ENCODE measurements around the gene LRRC26. TPM values are rescaled to one million over a fixed set of nuclear protein-coding genes. Genes with fewer than 3 reads are reported as not detected.

LRRC26 gene
- total and polyA plus RNA-seq, 2 donors (not counting 3 experiments of a cell fraction or from before 2014, with no cell fraction given) = 0.08 TPM; not detected in 1

DNA sequence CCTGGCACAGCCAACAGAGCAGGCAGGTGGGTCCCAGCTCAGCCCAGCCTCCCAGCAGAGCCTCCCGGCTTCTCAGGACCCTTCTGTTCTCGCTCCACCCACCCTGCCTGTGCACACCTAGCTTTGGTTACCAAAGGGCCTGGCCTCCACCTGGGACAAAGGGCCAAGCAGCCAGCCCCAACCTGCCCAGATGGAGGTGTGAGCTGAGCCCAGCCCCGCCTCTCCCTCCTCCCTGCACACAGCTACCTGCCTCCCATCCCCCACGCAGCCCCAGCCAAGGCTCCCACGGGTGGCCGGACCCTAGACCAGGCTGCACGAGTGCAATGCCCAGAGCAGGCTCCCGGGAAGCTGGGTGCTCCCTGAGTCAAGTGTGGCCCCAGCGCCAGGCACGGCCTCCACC is 25.1 kb upstream of the LRRC26 start:
- Histone ChIP-seq H3K4me1 (ENCODE audit: control insufficient read depth, extremely low read depth, insufficient read depth, low read length) (peaks cover 5% of the 10 kb centered on the region), H3K36me3 (ENCODE audit: control insufficient read depth in 2 of 2, extremely low read depth in 1 of 2, insufficient read depth in 2 of 2, low read length in 2 of 2) (peaks cover 0 to 13% of the 10 kb centered on the region in 2 experiments), H3K4me3 (replicated peaks in 1 of 3; ENCODE audit: insufficient read depth in 1 of 3, low read depth in 1 of 3, low read length in 3 of 3) (no peak overlapping the region), H2AFZ (ENCODE audit: low read depth, low read length) (no peak overlapping the region), H3K9ac (replicated peaks; ENCODE audit: extremely low read depth, insufficient read depth, low read length) (no peak overlapping the region), H4K20me1 (replicated peaks; ENCODE audit: control insufficient read depth, extremely low read depth, insufficient read depth, low read length) (no peaks in the 10 kb centered on the region), H3K79me2 (ENCODE audit: control insufficient read depth, insufficient read depth, low read length) (peaks cover 6% of the 10 kb centered on the region), H3K27ac (ENCODE audit: insufficient read depth, low read depth, low read length) (no peak overlapping the region), H3K9me1 (replicated peaks; ENCODE audit: control insufficient read depth, extremely low read depth, insufficient read depth, low read length) (no peaks in the 10 kb centered on the region), H3K27me3 (ENCODE audit: control insufficient read depth in 2 of 2, insufficient read depth in 2 of 2, low read length in 2 of 2) (no peaks in the 10 kb centered on the region), H3K4me2 (ENCODE audit: insufficient read depth, low read length) (no peak overlapping the region), H3K9me3 (replicated peaks; ENCODE audit: control insufficient read depth, insufficient read depth, low read length) (no peaks in the 10 kb centered on the region)
- FAIRE-seq (no peak), DNase-seq (ENCODE audit: low read depth, low spot score) (no peak)
- CTCF ChIA-PET = interaction anchor here (1.4 to 2.0 kb wide), 2 partner anchors 33 to 42 kb away, joined by 3 to 6 read pairs; partner anchors contain the start of gene RNF224
- intact Hi-C loops (cut with micrococcal nuclease) = no loop called here
- dilution Hi-C loops (cut with MboI; ENCODE audit: extremely low pct_ligation_motif_present, low sequenced_read_pairs) = no loop called here
- no TSS peak for BruUV-seq (replicated peaks)
- no peak for TF ChIP-seq POLR2A (IDR thresholded peaks at IDR 0.05; ENCODE audit: low read depth, low read length)
- TF ChIP-seq MYC (IDR thresholded peaks at IDR 0.05; ENCODE audit: low read depth, low read length) = no peak
- TF ChIP-seq GATA2 (IDR thresholded peaks at IDR 0.05; ENCODE audit: insufficient read depth, insufficient read length, low read depth, low read length) = no peak
- TF ChIP-seq, protein P1, sequence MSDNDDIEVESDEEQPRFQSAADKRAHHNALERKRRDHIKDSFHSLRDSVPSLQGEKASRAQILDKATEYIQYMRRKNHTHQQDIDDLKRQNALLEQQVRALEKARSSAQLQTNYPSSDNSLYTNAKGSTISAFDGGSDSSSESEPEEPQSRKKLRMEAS (IDR thresholded peaks at IDR 0.05; ENCODE audit: insufficient read depth, insufficient read length) = no peak
- no peak for TF ChIP-seq JUN (IDR thresholded peaks at IDR 0.05; ENCODE audit: borderline replicate concordance, insufficient read depth, insufficient read length, low read depth)
- no peak for TF ChIP-seq EZH2 (IDR thresholded peaks at IDR 0.05; ENCODE audit: borderline replicate concordance, low read depth, low read length, severe bottlenecking)
- TF ChIP-seq POLR2AphosphoS5 (IDR thresholded peaks at IDR 0.05; ENCODE audit: insufficient read depth, low read depth, low read length) = no peak
- TF ChIP-seq FOS (IDR thresholded peaks at IDR 0.05; ENCODE audit: borderline replicate concordance, insufficient read depth, low read length) = no peak
- TF ChIP-seq, protein P2, sequence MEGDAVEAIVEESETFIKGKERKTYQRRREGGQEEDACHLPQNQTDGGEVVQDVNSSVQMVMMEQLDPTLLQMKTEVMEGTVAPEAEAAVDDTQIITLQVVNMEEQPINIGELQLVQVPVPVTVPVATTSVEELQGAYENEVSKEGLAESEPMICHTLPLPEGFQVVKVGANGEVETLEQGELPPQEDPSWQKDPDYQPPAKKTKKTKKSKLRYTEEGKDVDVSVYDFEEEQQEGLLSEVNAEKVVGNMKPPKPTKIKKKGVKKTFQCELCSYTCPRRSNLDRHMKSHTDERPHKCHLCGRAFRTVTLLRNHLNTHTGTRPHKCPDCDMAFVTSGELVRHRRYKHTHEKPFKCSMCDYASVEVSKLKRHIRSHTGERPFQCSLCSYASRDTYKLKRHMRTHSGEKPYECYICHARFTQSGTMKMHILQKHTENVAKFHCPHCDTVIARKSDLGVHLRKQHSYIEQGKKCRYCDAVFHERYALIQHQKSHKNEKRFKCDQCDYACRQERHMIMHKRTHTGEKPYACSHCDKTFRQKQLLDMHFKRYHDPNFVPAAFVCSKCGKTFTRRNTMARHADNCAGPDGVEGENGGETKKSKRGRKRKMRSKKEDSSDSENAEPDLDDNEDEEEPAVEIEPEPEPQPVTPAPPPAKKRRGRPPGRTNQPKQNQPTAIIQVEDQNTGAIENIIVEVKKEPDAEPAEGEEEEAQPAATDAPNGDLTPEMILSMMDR (IDR thresholded peaks at IDR 0.05; ENCODE audit: extremely low read depth in 1 of 2, insufficient read depth in 1 of 2, low read depth in 1 of 2, low read length in 2 of 2) = no peak
- POLR2A ChIA-PET = no interaction called here

Measured in endothelial cell of umbilical vein (primary cell).